K562 (cell line): Measurements from ENCODE around the gene ATRAID. TPM values are rescaled to one million over a fixed set of nuclear protein-coding genes. Genes with fewer than 3 reads are reported as not detected.

Source experiments
- ARID1B ChIP-seq: fragments of 450-650 bp; IDR thresholded peaks from 2 replicates; pipeline ENCODE4 v1.6.1; 2016; ENCODE audit warnings: antibody characterized with exemption, mild to moderate bottlenecking, inconsistent platforms
- ATF3 ChIP-seq, 2 experiments: fragments of 450-650 bp in 1 of 2; sonication (generic) in 1 of 2; formaldehyde crosslinking in 1 of 2; IDR thresholded peaks in 1 of 2; conservative IDR thresholded peaks in 1 of 2; 2 replicates each; pipeline versions ENCODE4 v1.6.1 to v1.8.1; 2016 to 2023; ENCODE audit warnings: mild to moderate bottlenecking in 2 of 2, moderate library complexity in 2 of 2, inconsistent platforms in 1 of 2, missing genetic modification reagents in 1 of 2
- BACH1 ChIP-seq: fragments of 200-800 bp; sonication (Bioruptor generic); IDR thresholded peaks from 2 replicates; pipeline ENCODE4 v1.6.1; 2016; ENCODE audit warnings: missing genetic modification characterization, missing compliant biosample characterization
- C11orf30 ChIP-seq: fragments of 450-650 bp; IDR thresholded peaks from 2 replicates; pipeline ENCODE4 v1.6.1; 2016; ENCODE audit warnings: low read depth, mild to moderate bottlenecking
- CBFA2T2 ChIP-seq: fragments of 450-650 bp; conservative IDR thresholded peaks from 2 replicates; pipeline ENCODE4 v1.6.1; 2017; ENCODE audit warnings: mild to moderate bottlenecking
- CBFA2T3 ChIP-seq: fragments of 450-650 bp; IDR thresholded peaks from 2 replicates; pipeline ENCODE4 v1.6.1; 2017
- CHD4 ChIP-seq: fragments of 200-600 bp; sonication (generic); IDR thresholded peaks from 3 replicates; pipeline ENCODE4 v1.6.1; 2012; ENCODE audit warnings: low read depth, mild to moderate bottlenecking, mixed read lengths, low read length, inconsistent platforms; ENCODE audit not compliant: insufficient read depth, insufficient replicate concordance, poor library complexity, severe bottlenecking
- EP400 ChIP-seq: fragments of 450-650 bp; IDR thresholded peaks from 2 replicates; pipeline ENCODE4 v1.6.1; 2017; ENCODE audit warnings: antibody characterized with exemption, mild to moderate bottlenecking, moderate library complexity
- HDAC6 ChIP-seq: IDR thresholded peaks from 2 replicates; pipeline ENCODE4 v1.6.1; 2012; ENCODE audit warnings: low read depth, mild to moderate bottlenecking, control low read depth, inconsistent platforms, low read length, moderate library complexity
- HNRNPUL1 ChIP-seq: fragments of 200-400 bp; formaldehyde crosslinking; IDR thresholded peaks from 2 replicates; pipeline ENCODE4 v1.6.1; 2017; ENCODE audit warnings: low read length
- JUND ChIP-seq, 2 experiments: IDR thresholded peaks; 2 replicates in 1 of 2; 3 replicates in 1 of 2; pipeline ENCODE4 v1.6.1; 2011; ENCODE audit warnings: borderline replicate concordance in 2 of 2, low read depth in 2 of 2, low read length in 2 of 2, improper control_type of control experiment in 1 of 2, missing biosample characterization in 1 of 2, missing genetic modification characterization in 1 of 2, missing genetic modification reagents in 1 of 2
- KLF6 ChIP-seq: fragments of 250-450 bp; sonication (Bioruptor Pico); IDR thresholded peaks from 2 replicates; pipeline ENCODE4 v1.4.0; 2020; ENCODE audit warnings: mild to moderate bottlenecking, moderate library complexity, borderline replicate concordance
- MAFK ChIP-seq: IDR thresholded peaks from 2 replicates; pipeline ENCODE4 v1.6.1; 2011; ENCODE audit warnings: low read length, improper control_type of control experiment
- PRMT5 ChIP-seq: sonication (generic); formaldehyde crosslinking; IDR thresholded peaks from 2 replicates; pipeline ENCODE4 v1.5.0; 2020; ENCODE audit warnings: missing genetic modification reagents
- RHOXF2B ChIP-seq: fragments of 250-450 bp; sonication (Bioruptor Pico); conservative IDR thresholded peaks from 2 replicates; pipeline ENCODE4 v1.5.1; 2021
- SMARCC2 ChIP-seq: fragments of 450-650 bp; IDR thresholded peaks from 2 replicates; pipeline ENCODE4 v1.6.1; 2017; ENCODE audit warnings: antibody characterized with exemption, moderate library complexity, mild to moderate bottlenecking, low read depth
- SOX6 ChIP-seq: fragments of 450-650 bp; IDR thresholded peaks from 2 replicates; pipeline ENCODE4 v1.6.1; 2014; ENCODE audit warnings: mild to moderate bottlenecking
- YY1 ChIP-seq, 3 experiments: IDR thresholded peaks; 2 replicates each; pipeline ENCODE4 v1.6.1; 2011; ENCODE audit warnings: low read length in 2 of 3, mild to moderate bottlenecking in 2 of 3, moderate library complexity in 2 of 3, borderline replicate concordance in 1 of 3, control low read depth in 1 of 3, low read depth in 1 of 3; ENCODE audit not compliant: insufficient read depth in 3 of 3, insufficient replicate concordance in 2 of 3, control insufficient read depth in 1 of 3, insufficient read length in 1 of 3; ENCODE audit errors: extremely low read depth in 1 of 3
- ZFP91 ChIP-seq: sonication (generic); formaldehyde crosslinking; IDR thresholded peaks from 2 replicates; pipeline ENCODE4 v1.8.0; 2022; ENCODE audit warnings: mild to moderate bottlenecking, missing genetic modification reagents
- ZNF57 ChIP-seq: fragments of 450-650 bp; formaldehyde crosslinking; IDR thresholded peaks from 2 replicates; pipeline ENCODE4 v1.4.0; 2020; ENCODE audit warnings: mild to moderate bottlenecking, moderate library complexity
- polyA plus RNA-seq, 8 experiments: library from polyadenylated mRNA; depleted of rRNA in 4 of 8; stranded (reverse) in 5 of 8; unstranded in 3 of 8; fragments of >200 nt; fragmentation: Nextera tagmentation in 2 of 8; fragmentation: Illumina TruSeq in 1 of 8; extraction: Ambion mirVana in 2 of 8; extraction: Trizol in 1 of 8; gene quantifications; 2 replicates each; pipeline versions ENCODE4 v1.2.1 to v1.2.3, GENCODE V29; 2011 to 2014; ENCODE audit warnings: inconsistent platforms in 1 of 8, missing spikeins in 1 of 8
- total RNA-seq, 7 experiments: library from RNA; depleted of rRNA in 6 of 7; stranded (reverse); fragments of >200 nt in 6 of 7; fragmentation: Illumina TruSeq in 2 of 7; extraction: Trizol in 2 of 7; gene quantifications; 2 replicates each; pipeline versions ENCODE4 v1.2.1 to v1.2.3, GENCODE V29; 2011 to 2021; ENCODE audit warnings: low replicate concordance in 1 of 7

ATRAID gene
- total and polyA plus RNA-seq, 9 of the 15 experiments (the other 6 are each of a cell fraction or from before 2014, with no cell fraction given): 70.2 to 187 (median 108) TPM

GRCh38 chr2:27162151-27163121 is 49.4 kb upstream of the ATRAID start (continued):
- TF ChIP-seq ATF3 (IDR thresholded peaks at IDR 0.05): peak; percentile 61; the same call in 1 of the 2 replicates
- TF ChIP-seq ATF3 (CRISPR knock-in tag; conservative IDR thresholded peaks at IDR 0.05): 0 out of 2 replicates have a peak, but pooled peaks have one; percentile 21
- no peak for TF ChIP-seq PRMT5 (CRISPR knock-in tag)
- TF ChIP-seq BACH1 (tag): peak; percentile 78
- TF ChIP-seq CBFA2T3: peak; percentile 33; the same call in 1 of the 2 replicates
- no peak for TF ChIP-seq EP400
- TF ChIP-seq RHOXF2B (CRISPR knock-in tag): no peak
- 0 out of 2 replicates have a peak, but pooled peaks have one; percentile 19 for TF ChIP-seq SMARCC2
- peak in 1 of 3 experiments; percentile 32 for TF ChIP-seq YY1 (IDR thresholded peaks at IDR 0.05; ENCODE audit: borderline replicate concordance in 1 of 3, control insufficient read depth in 1 of 3, extremely low read depth in 1 of 3, insufficient read depth in 3 of 3, insufficient read length in 1 of 3, insufficient replicate concordance in 2 of 3, low read depth in 1 of 3, low read length in 2 of 3)
- no peak for TF ChIP-seq CHD4
- TF ChIP-seq JUND (IDR thresholded peaks at IDR 0.05; ENCODE audit: borderline replicate concordance, low read depth, low read length): peak; percentile 63; the same call in 1 of the 2 replicates
- peak; percentile 77; the same call in 2 of the 3 replicates for TF ChIP-seq JUND (tag; IDR thresholded peaks at IDR 0.05; ENCODE audit: borderline replicate concordance, low read depth, low read length)
- TF ChIP-seq MAFK: no peak
- no peak for TF ChIP-seq HDAC6
- peak; percentile 73 for TF ChIP-seq C11orf30
- TF ChIP-seq CBFA2T2: 0 out of 2 replicates have a peak, but pooled peaks have one; percentile 5
- TF ChIP-seq ARID1B: peak; percentile 41; the same call in 1 of the 2 replicates
- TF ChIP-seq ZNF57 (CRISPR knock-in tag): no peak
- no peak for TF ChIP-seq SOX6
- TF ChIP-seq ZFP91 (CRISPR knock-in tag): no peak
- no peak for TF ChIP-seq HNRNPUL1
- TF ChIP-seq KLF6 (CRISPR knock-in tag): no peak
